H1 (cell line): ENCODE measurements around the gene EFEMP2. TPM values are rescaled to one million over a fixed set of nuclear protein-coding genes. Genes with fewer than 3 reads are reported as not detected.

Experiments
- CTCF ChIA-PET: fragments of 300-600 bp; sonication (Branson Sonifier 250); formaldehyde crosslinking; loops from one replicate; lab custom pipeline; 2021; ENCODE audit not compliant: partially characterized antibody; lab: Charles Lee
- POLR2A ChIA-PET: fragments of 300-600 bp; sonication (Branson Sonifier 250); formaldehyde crosslinking; loops from one replicate; lab custom pipeline; 2021; ENCODE audit warnings: inconsistent platforms; ENCODE audit not compliant: partially characterized antibody; lab: Charles Lee
- DNase-seq, 2 experiments: peaks; one replicate each; pipeline versions ENCODE4 v3.0.0 to v3.0.0-alpha.2; 2010 to 2022; ENCODE audit warnings: low spot score in 2 of 2, low read depth in 1 of 2, mixed read lengths in 1 of 2
- FAIRE-seq: peaks from 2 replicates; lab custom pipeline; 2011; peaks lifted over from hg19 to GRCh38; lab: Jason Lieb, UNC
- H2AFZ ChIP-seq: 2 replicates; pipeline ENCODE4 v1.8.1; 2012; ENCODE audit warnings: low read length, inconsistent platforms
- H2AK5ac ChIP-seq: 2 replicates; pipeline ENCODE4 v1.6.1; 2013; ENCODE audit warnings: low read depth, low read length
- H2BK120ac ChIP-seq: replicated peaks from 2 replicates; pipeline ENCODE3; 2013; ENCODE audit warnings: low read depth, low read length, inconsistent platforms
- H2BK12ac ChIP-seq: 2 replicates; pipeline ENCODE4 v1.6.1; 2013; ENCODE audit warnings: low read depth, low read length
- H2BK15ac ChIP-seq: 2 replicates; pipeline ENCODE4 v1.6.1; 2013; ENCODE audit warnings: low read length
- H2BK20ac ChIP-seq: 2 replicates; pipeline ENCODE4 v1.6.1; 2013; ENCODE audit warnings: low read length
- H2BK5ac ChIP-seq: 2 replicates; pipeline ENCODE4 v1.6.1; 2013; ENCODE audit warnings: low read depth, low read length
- H3K14ac ChIP-seq: 2 replicates; pipeline ENCODE4 v1.6.1; 2013; ENCODE audit warnings: inconsistent platforms; ENCODE audit not compliant: insufficient read length
- H3K18ac ChIP-seq: 2 replicates; pipeline ENCODE4 v1.6.1; 2013; ENCODE audit warnings: low read length; ENCODE audit errors: extremely low read depth
- H3K23ac ChIP-seq: 2 replicates; pipeline ENCODE4 v1.6.1; 2013; ENCODE audit warnings: inconsistent platforms; ENCODE audit not compliant: insufficient read length
- H3K23me2 ChIP-seq: 2 replicates; pipeline ENCODE4 v1.6.1; 2013; ENCODE audit warnings: low read depth, low read length
- H3K27ac ChIP-seq: 2 replicates; pipeline ENCODE4 v1.6.1; 2011; ENCODE audit warnings: low read depth, low read length, inconsistent platforms
- H3K27me3 ChIP-seq, 4 experiments: replicated peaks in 1 of 4; 1 replicate in 1 of 4; 2 replicates in 3 of 4; pipeline versions ENCODE4 v1.6.1 to v1.8.1; 2011 to 2013; ENCODE audit warnings: low read length in 3 of 4, mild to moderate bottlenecking in 3 of 4, inconsistent platforms in 2 of 4, mixed read lengths in 2 of 4, moderate library complexity in 1 of 4; ENCODE audit not compliant: control insufficient read depth in 3 of 4, insufficient read depth in 3 of 4; ENCODE audit errors: extremely low read depth in 1 of 4
- H3K36me3 ChIP-seq, 4 experiments: 2 replicates each; pipeline versions ENCODE4 v1.6.1 to v1.8.1; 2011 to 2013; ENCODE audit warnings: mild to moderate bottlenecking in 4 of 4, low read length in 3 of 4, moderate library complexity in 2 of 4, control low read depth in 1 of 4, inconsistent platforms in 1 of 4; ENCODE audit not compliant: insufficient read depth in 4 of 4, control insufficient read depth in 2 of 4
- H3K4ac ChIP-seq: replicated peaks from 2 replicates; pipeline ENCODE3; 2013; ENCODE audit warnings: low read length, low read depth, mixed read lengths, inconsistent platforms; ENCODE audit not compliant: insufficient read length
- H3K4me1 ChIP-seq, 4 experiments: replicated peaks in 1 of 4; 1 replicate in 1 of 4; 2 replicates in 3 of 4; pipeline versions ENCODE4 v1.6.1 to v1.8.1; 2011 to 2013; ENCODE audit warnings: low read length in 3 of 4, inconsistent platforms in 2 of 4, mixed read lengths in 1 of 4; ENCODE audit not compliant: insufficient read depth in 4 of 4, control insufficient read depth in 3 of 4
- H3K4me2 ChIP-seq, 2 experiments: 2 replicates each; pipeline versions ENCODE4 v1.6.1 to v1.8.1; 2011 to 2013; ENCODE audit warnings: low read depth in 2 of 2, low read length in 2 of 2, control low read depth in 1 of 2, inconsistent platforms in 1 of 2, mild to moderate bottlenecking in 1 of 2; ENCODE audit not compliant: insufficient read depth in 1 of 2
- H3K4me3 ChIP-seq, 4 experiments: fragments of 200-600, 300-600 bp in 1 of 4; sonication (generic), shearing (Covaris generic), sonication (Bioruptor Twin) in 1 of 4; 2 replicates each; pipeline versions ENCODE4 v1.5.1 to v1.8.1; 2011 to 2016; ENCODE audit warnings: low read length in 4 of 4, low read depth in 3 of 4, control low read depth in 2 of 4, inconsistent platforms in 2 of 4, mild to moderate bottlenecking in 2 of 4, mixed read lengths in 1 of 4, moderate library complexity in 1 of 4; ENCODE audit not compliant: insufficient read depth in 2 of 4; ENCODE audit errors: extremely low read depth in 1 of 4
- H3K56ac ChIP-seq: replicated peaks from 2 replicates; pipeline ENCODE3; 2013; ENCODE audit warnings: low read depth, mild to moderate bottlenecking, mixed read lengths, low read length, inconsistent platforms; ENCODE audit not compliant: insufficient read length
- H3K79me1 ChIP-seq: 2 replicates; pipeline ENCODE4 v1.6.1; 2013; ENCODE audit warnings: low read depth, low read length, control low read depth
- H3K79me2 ChIP-seq, 2 experiments: 2 replicates each; pipeline versions ENCODE4 v1.6.1 to v1.8.1; 2012 to 2013; ENCODE audit warnings: low read length in 2 of 2, mild to moderate bottlenecking in 2 of 2, inconsistent platforms in 1 of 2; ENCODE audit not compliant: insufficient read depth in 2 of 2, control insufficient read depth in 1 of 2
- H3K9ac ChIP-seq, 4 experiments: replicated peaks in 1 of 4; 1 replicate in 1 of 4; 2 replicates in 3 of 4; pipeline versions ENCODE4 v1.6.1 to v1.8.1; 2011 to 2013; ENCODE audit warnings: low read depth in 3 of 4, low read length in 3 of 4, control low read depth in 2 of 4, mild to moderate bottlenecking in 2 of 4, moderate library complexity in 2 of 4, inconsistent platforms in 1 of 4; ENCODE audit errors: extremely low read depth in 1 of 4
- H3K9me3 ChIP-seq, 2 experiments: 2 replicates each; pipeline versions ENCODE4 v1.6.1 to v1.8.1; 2012 to 2013; ENCODE audit warnings: mild to moderate bottlenecking in 2 of 2, moderate library complexity in 2 of 2, control low read depth in 1 of 2, inconsistent platforms in 1 of 2, low read depth in 1 of 2, low read length in 1 of 2, mixed read lengths in 1 of 2; ENCODE audit not compliant: insufficient read depth in 2 of 2
- H4K20me1 ChIP-seq, 2 experiments: replicated peaks in 1 of 2; 2 replicates each; pipeline versions ENCODE3 to v1.8.1; 2011 to 2013; ENCODE audit warnings: inconsistent platforms in 2 of 2, low read length in 2 of 2, mild to moderate bottlenecking in 1 of 2; ENCODE audit not compliant: insufficient read depth in 2 of 2, control insufficient read depth in 1 of 2
- H4K5ac ChIP-seq: 2 replicates; pipeline ENCODE4 v1.6.1; 2013; ENCODE audit warnings: low read length, low read depth, mixed read lengths, inconsistent platforms; ENCODE audit not compliant: insufficient read length
- H4K8ac ChIP-seq: 2 replicates; pipeline ENCODE4 v1.8.0; 2013; ENCODE audit warnings: mild to moderate bottlenecking, moderate library complexity, low read length, inconsistent platforms; ENCODE audit not compliant: insufficient read depth; ENCODE audit errors: extremely low read depth
- H4K91ac ChIP-seq: replicated peaks from 2 replicates; pipeline ENCODE3; 2013; ENCODE audit warnings: low read length, mixed read lengths, inconsistent platforms; ENCODE audit not compliant: insufficient read length
- BACH1 ChIP-seq: IDR thresholded peaks from 2 replicates; pipeline ENCODE4 v1.6.1; 2012; ENCODE audit warnings: low read length, improper control_type of control experiment
- CHD2 ChIP-seq: IDR thresholded peaks from 2 replicates; pipeline ENCODE4 v1.6.1; 2012; ENCODE audit warnings: low read length, improper control_type of control experiment
- CTBP2 ChIP-seq: IDR thresholded peaks from 2 replicates; pipeline ENCODE4 v1.7.0; 2011; ENCODE audit warnings: borderline replicate concordance, mild to moderate bottlenecking, moderate library complexity, mixed read lengths, low read length; ENCODE audit not compliant: insufficient read depth, insufficient read length
- FOSL1 ChIP-seq: IDR thresholded peaks from 2 replicates; pipeline ENCODE4 v1.6.1; 2011; ENCODE audit warnings: mild to moderate bottlenecking, low read depth, low read length, moderate library complexity; ENCODE audit not compliant: insufficient read depth
- GABPA ChIP-seq: IDR thresholded peaks from 2 replicates; pipeline ENCODE4 v1.6.1; 2011; ENCODE audit warnings: mild to moderate bottlenecking, low read length, moderate library complexity, borderline replicate concordance; ENCODE audit not compliant: insufficient read depth
- HDAC2 ChIP-seq, 2 experiments: fragments of 300-600 bp in 1 of 2; sonication (generic) in 1 of 2; IDR thresholded peaks; 2 replicates each; pipeline ENCODE4 v1.6.1; 2011 to 2012; ENCODE audit warnings: low read depth in 2 of 2, low read length in 2 of 2, mild to moderate bottlenecking in 2 of 2, moderate library complexity in 2 of 2, borderline replicate concordance in 1 of 2, inconsistent platforms in 1 of 2
- HDAC6 ChIP-seq: IDR thresholded peaks from one replicate; pipeline ENCODE4 v1.7.1; 2012; ENCODE audit warnings: low read depth, mild to moderate bottlenecking, inconsistent platforms, low read length, moderate library complexity
- JUN ChIP-seq: IDR thresholded peaks from 2 replicates; pipeline ENCODE4 v1.6.1; 2011; ENCODE audit warnings: low read depth, mild to moderate bottlenecking, improper control_type of control experiment, low read length
- JUND ChIP-seq: IDR thresholded peaks from 2 replicates; pipeline ENCODE4 v1.6.1; 2011; ENCODE audit warnings: mild to moderate bottlenecking, improper control_type of control experiment, low read length
- NANOG ChIP-seq: IDR thresholded peaks from 2 replicates; pipeline ENCODE4 v1.6.1; 2011; ENCODE audit warnings: low read length, low read depth, mild to moderate bottlenecking, inconsistent platforms; ENCODE audit not compliant: insufficient read depth, poor library complexity, severe bottlenecking
- SIRT6 ChIP-seq: IDR thresholded peaks from one replicate; pipeline ENCODE4 v1.7.1; 2012; ENCODE audit warnings: low read length, inconsistent platforms
- SP4 ChIP-seq: IDR thresholded peaks from 2 replicates; pipeline ENCODE4 v1.6.1; 2012; ENCODE audit warnings: low read length, inconsistent platforms
- WGBS, 2 experiments: shearing (Covaris generic) in 1 of 2; methylation state at CpG; one replicate each; pipeline versions ENCODE4 v1.1.6 to v1.1.7; 2013 to 2015; ENCODE audit warnings: low lambda C conversion rate in 2 of 2, mixed read lengths in 2 of 2, inconsistent platforms in 1 of 2, low coverage in 1 of 2, missing lambda C conversion rate in 1 of 2; ENCODE audit not compliant: insufficient replicate concordance in 2 of 2, insufficient coverage in 1 of 2, insufficient read length in 1 of 2; ENCODE audit errors: extremely low coverage in 1 of 2, missing lambda C conversion rate in 1 of 2; 5-methylcytosine and 5-hydroxymethylcytosine counted together
- polyA plus RNA-seq, 7 experiments: library from polyadenylated mRNA; depleted of rRNA in 3 of 7; stranded (reverse) in 5 of 7; unstranded in 2 of 7; fragments of >200 nt in 5 of 7; fragments of 200-250 nt in 2 of 7; gene quantifications; 1 replicate in 5 of 7; 2 replicates in 1 of 7; 4 replicates in 1 of 7; pipeline versions ENCODE4 v1.2.1 to v1.2.3, GENCODE V29; 2011 to 2013; ENCODE audit warnings: missing spikeins in 2 of 7, mixed read lengths in 2 of 7
- total RNA-seq: library from RNA; stranded (reverse); fragmentation: NEBNext Ultra II Directional; extraction: Animal tissue kit (Norgen Biotek cat#: 25700); gene quantifications from 2 replicates; pipeline ENCODE4 v1.2.1, GENCODE V29; 2021

The EFEMP2 gene
- total and polyA plus RNA-seq, 2 of the 8 experiments (the other 6 are each of a cell fraction or from before 2014, with no cell fraction given) = 8.8 to 17.2 TPM

GRCh38 chr11:65866509-65867283, 5.9 kb downstream of the EFEMP2 start:
- POLR2A ChIA-PET = interaction anchor here (0.6 to 39.7 kb wide), 3 partner anchors 8 to 132 kb away, joined by 3 to 1071 read pairs (median 1071); partner anchors contain the start of genes CCDC85B, CFL1, CTSW and EFEMP2
- TF ChIP-seq JUND (no peak), CTBP2 (no peak), FOSL1 (no peak), BACH1 (no peak), JUN (no peak), HDAC6 (no peak), CHD2 (no peak), HDAC2 (IDR thresholded peaks at IDR 0.05; ENCODE audit: borderline replicate concordance in 1 of 2, low read depth in 2 of 2, low read length in 2 of 2) (no peak), SIRT6 (no peak), GABPA (no peak), SP4 (no peak), NANOG (no peak)

More at GRCh38 chr11:65866509-65867283, 5.9 kb downstream of the EFEMP2 start:
- H3K4ac ChIP-seq = no peak overlapping the region
- H3K27me3 ChIP-seq = peaks cover 0 to 22% (median 8%) of the 10 kb centered on the region in 4 experiments; a peak in 3 of 7 replicates
- H3K4me3 ChIP-seq = no peak overlapping the region
- no peak overlapping the region for H3K14ac ChIP-seq
- peaks cover 0 to 2% of the 10 kb centered on the region in 2 experiments for H4K20me1 ChIP-seq
- CTCF ChIA-PET = interaction anchor here (1.5 to 9.9 kb wide), 4 partner anchors 12 to 65 kb away, joined by 3 to 191 read pairs (median 37); partner anchors contain the start of genes CCDC85B and FIBP
- no peak overlapping the region for H2BK5ac ChIP-seq
- no peak overlapping the region for H3K56ac ChIP-seq
- H3K23me2 ChIP-seq = peaks cover 4% of the 10 kb centered on the region; the same call in 1 of the 2 replicates
- no peak overlapping the region for H3K23ac ChIP-seq
- H2AFZ ChIP-seq = no peak overlapping the region
- peaks cover 0 to 1% of the 10 kb centered on the region in 2 experiments; a peak in 1 of 4 replicates for H3K79me2 ChIP-seq
- no peak overlapping the region for H2BK12ac ChIP-seq
- no peak for DNase-seq
- no peak overlapping the region for H2AK5ac ChIP-seq
- 93% methylated on average over 21 of the region's 21 CpGs; no CpG with 5 or more reads in 1 of the 2 experiments for WGBS, 2 experiments
- peak overlapping the region in 1 of 2 experiments; percentile 86; a peak in 2 of 4 replicates for H3K4me2 ChIP-seq
- no peak overlapping the region for H4K91ac ChIP-seq
- H2BK15ac ChIP-seq = no peak overlapping the region
- H3K18ac ChIP-seq = no peak overlapping the region
- no peaks in the 10 kb centered on the region; the same call in 1 of the 2 replicates for H3K79me1 ChIP-seq
- H4K8ac ChIP-seq = no peak overlapping the region; the same call in 1 of the 2 replicates
- H3K4me1 ChIP-seq = peaks cover 0 to 4% (median 3%) of the 10 kb centered on the region in 4 experiments; a peak in 5 of 7 replicates
- no peak overlapping the region for H4K5ac ChIP-seq
- no peak overlapping the region for H3K27ac ChIP-seq
- FAIRE-seq = no peak
- no peak overlapping the region for H2BK20ac ChIP-seq
- H3K9me3 ChIP-seq = no peaks in the 10 kb centered on the region
- no peak overlapping the region for H2BK120ac ChIP-seq
- H3K9ac ChIP-seq = no peak overlapping the region
- peaks cover 5 to 17% (median 14%) of the 10 kb centered on the region in 4 experiments for H3K36me3 ChIP-seq
